GM06990 (cell line): ENCODE results near the gene BAHCC1.
"Not testable (repeated sequence)": the region's sequence is repeated elsewhere in the genome, so short reads cannot be mapped to it uniquely, and the experiment has no call there.

Source experiments
- DNase-seq: peaks from one replicate; pipeline ENCODE4 v3.0.0-alpha.2; 2011; ENCODE audit not compliant: insufficient read length; ENCODE audit errors: extremely low read depth
- H3K27me3 ChIP-seq: replicated peaks from 2 replicates; pipeline ENCODE4 v1.6.0; 2011; ENCODE audit warnings: low read length; ENCODE audit not compliant: control insufficient read depth, insufficient read depth
- H3K36me3 ChIP-seq: 2 replicates; pipeline ENCODE4 v1.5.1; 2011; ENCODE audit warnings: low read length; ENCODE audit not compliant: control insufficient read depth, insufficient read depth
- H3K4me3 ChIP-seq: replicated peaks from 2 replicates; pipeline ENCODE4 v1.5.1; 2011; ENCODE audit warnings: low read depth, mild to moderate bottlenecking, control low read depth, low read length
- TF ChIP-seq, protein P1 (sequence below): IDR thresholded peaks from 2 replicates; pipeline ENCODE4 v1.5.1; 2011; ENCODE audit warnings: low read length, control low read depth, mild to moderate bottlenecking, inconsistent platforms; ENCODE audit not compliant: insufficient read depth, poor library complexity, severe bottlenecking

Gene BAHCC1

GRCh38 chr17:81349397-81350319, 45.6 kb upstream of the BAHCC1 start:
- H3K4me3 ChIP-seq, result no peak overlapping the region
- no peaks in the 10 kb centered on the region for H3K27me3 ChIP-seq
- H3K36me3 ChIP-seq, result no peaks in the 10 kb centered on the region
- no peak for DNase-seq
- TF ChIP-seq, protein P1, sequence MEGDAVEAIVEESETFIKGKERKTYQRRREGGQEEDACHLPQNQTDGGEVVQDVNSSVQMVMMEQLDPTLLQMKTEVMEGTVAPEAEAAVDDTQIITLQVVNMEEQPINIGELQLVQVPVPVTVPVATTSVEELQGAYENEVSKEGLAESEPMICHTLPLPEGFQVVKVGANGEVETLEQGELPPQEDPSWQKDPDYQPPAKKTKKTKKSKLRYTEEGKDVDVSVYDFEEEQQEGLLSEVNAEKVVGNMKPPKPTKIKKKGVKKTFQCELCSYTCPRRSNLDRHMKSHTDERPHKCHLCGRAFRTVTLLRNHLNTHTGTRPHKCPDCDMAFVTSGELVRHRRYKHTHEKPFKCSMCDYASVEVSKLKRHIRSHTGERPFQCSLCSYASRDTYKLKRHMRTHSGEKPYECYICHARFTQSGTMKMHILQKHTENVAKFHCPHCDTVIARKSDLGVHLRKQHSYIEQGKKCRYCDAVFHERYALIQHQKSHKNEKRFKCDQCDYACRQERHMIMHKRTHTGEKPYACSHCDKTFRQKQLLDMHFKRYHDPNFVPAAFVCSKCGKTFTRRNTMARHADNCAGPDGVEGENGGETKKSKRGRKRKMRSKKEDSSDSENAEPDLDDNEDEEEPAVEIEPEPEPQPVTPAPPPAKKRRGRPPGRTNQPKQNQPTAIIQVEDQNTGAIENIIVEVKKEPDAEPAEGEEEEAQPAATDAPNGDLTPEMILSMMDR, result no peak

DNA sequence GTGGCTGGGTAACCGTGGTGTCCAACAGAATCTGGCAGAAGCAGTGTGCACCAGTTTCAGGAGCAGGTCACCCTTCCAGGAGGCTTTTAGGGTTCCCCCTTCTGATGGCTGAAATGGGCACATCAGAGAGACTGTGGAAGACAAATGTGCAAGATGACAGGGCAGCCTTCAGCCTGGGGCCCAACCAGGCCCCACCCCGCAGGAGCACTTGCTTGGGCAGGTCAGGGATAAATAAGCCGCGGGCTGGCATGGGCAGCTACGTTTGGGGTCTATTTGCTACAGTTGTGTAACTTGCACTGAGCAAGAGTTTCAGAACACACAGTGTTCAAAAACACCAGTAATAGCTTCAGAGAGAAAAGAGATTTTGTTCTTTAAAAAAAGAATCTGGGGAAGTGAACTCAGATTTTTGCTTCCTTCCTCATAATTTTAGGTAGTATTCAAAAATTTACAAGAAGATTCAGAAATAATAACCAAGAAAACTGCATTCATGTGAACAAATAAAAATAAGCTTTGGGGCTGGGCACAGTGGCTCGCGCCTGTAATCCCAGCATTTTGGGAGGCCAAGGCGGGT, 44.9 kb upstream of the BAHCC1 start:
- TF ChIP-seq, protein P1, result no peak
- no peaks in the 10 kb centered on the region for H3K27me3 ChIP-seq
- no peak overlapping the region for H3K4me3 ChIP-seq
- no peak for DNase-seq
- no peaks in the 10 kb centered on the region for H3K36me3 ChIP-seq

DNA sequence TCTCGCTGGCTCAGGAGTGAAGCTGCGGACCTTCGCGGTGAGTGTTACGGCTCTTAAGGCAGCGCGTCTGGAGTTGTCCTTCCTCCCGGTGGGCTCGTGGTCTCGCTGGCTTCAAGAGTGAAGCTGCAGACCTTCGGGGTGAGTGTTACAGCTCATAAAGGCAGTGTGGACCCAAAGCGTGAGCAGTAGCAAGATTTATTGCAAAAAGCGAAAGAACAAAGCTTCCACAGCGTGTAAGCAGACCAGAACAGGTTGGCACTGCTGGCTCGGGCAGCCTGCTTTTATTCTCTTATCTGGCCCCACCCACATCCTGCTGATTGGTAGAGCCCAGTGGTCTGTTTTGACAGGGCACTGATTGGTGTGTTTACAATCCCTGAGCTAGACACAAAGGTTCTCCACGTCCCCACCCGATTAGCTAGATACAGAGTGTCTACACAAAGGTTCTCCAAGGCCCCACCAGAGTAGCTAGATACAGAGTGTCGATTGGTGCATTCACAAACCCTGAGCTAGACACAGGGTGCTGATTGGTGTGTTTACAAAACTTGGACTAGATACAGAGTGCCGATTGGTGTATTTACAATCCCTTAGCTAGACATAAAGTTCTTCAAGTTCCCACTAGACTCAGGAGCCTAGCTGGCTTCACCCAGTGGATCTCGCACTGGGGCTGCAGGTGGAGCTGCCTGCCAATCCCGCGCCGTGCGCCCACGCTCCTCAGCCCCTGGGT, 43.8 kb upstream of the BAHCC1 start:
- not testable (repeated sequence) for H3K27me3 ChIP-seq, DNase-seq, H3K36me3 ChIP-seq, H3K4me3 ChIP-seq

- H3K4me3 ChIP-seq, H3K36me3 ChIP-seq, DNase-seq, H3K27me3 ChIP-seq: not testable (repeated sequence)
Observed at GRCh38 chr17:81352056-81352455, 43.2 kb upstream of the BAHCC1 start.

- Histone ChIP-seq H3K27me3 (no peaks in the 10 kb centered on the region), H3K36me3 (no peaks in the 10 kb centered on the region), H3K4me3 (no peak overlapping the region)
- no peak for DNase-seq
- TF ChIP-seq, protein P1, result no peak
Observed at GRCh38 chr17:81354252-81354953, 40.9 kb upstream of the BAHCC1 start.

DNA sequence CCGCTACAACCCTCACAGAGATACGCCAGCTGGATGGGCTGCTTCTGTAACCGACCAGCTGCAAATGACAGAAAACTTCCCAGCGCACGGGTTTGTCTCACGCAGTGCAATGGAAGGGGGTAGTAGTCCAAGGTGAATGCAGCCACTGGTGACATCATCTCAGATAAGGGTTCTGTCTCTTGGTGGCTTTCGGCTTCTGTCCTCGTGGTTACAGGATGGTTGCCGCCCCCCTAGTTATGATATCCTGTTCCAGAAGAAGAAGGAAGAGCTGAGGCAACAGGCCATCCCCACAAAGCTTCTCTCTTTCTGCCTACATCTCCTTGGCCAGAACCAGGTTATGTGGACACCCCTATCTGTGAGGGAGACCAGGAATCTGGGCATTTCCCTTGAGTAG, 40.3 kb upstream of the BAHCC1 start:
- Histone ChIP-seq H3K27me3 (no peaks in the 10 kb centered on the region), H3K4me3 (no peak overlapping the region), H3K36me3 (no peaks in the 10 kb centered on the region)
- TF ChIP-seq, protein P1, result no peak
- DNase-seq, result no peak
